H1 (cell line): ENCODE measurements around the gene TEX9. TPM values are rescaled to one million over a fixed set of nuclear protein-coding genes. Genes with fewer than 3 reads are reported as not detected.

ENCODE experiments used
- CTCF ChIA-PET: fragments of 300-600 bp; sonication (Branson Sonifier 250); formaldehyde crosslinking; loops from one replicate; lab custom pipeline; 2021; ENCODE audit not compliant: partially characterized antibody; lab: Charles Lee
- POLR2A ChIA-PET: fragments of 300-600 bp; sonication (Branson Sonifier 250); formaldehyde crosslinking; loops from one replicate; lab custom pipeline; 2021; ENCODE audit warnings: inconsistent platforms; ENCODE audit not compliant: partially characterized antibody; lab: Charles Lee
- DNase-seq, 2 experiments: peaks; one replicate each; pipeline versions ENCODE4 v3.0.0 to v3.0.0-alpha.2; 2010 to 2022; ENCODE audit warnings: low spot score in 2 of 2, low read depth in 1 of 2, mixed read lengths in 1 of 2
- FAIRE-seq: peaks from 2 replicates; lab custom pipeline; 2011; peaks lifted over from hg19 to GRCh38; lab: Jason Lieb, UNC
- H2AFZ ChIP-seq: 2 replicates; pipeline ENCODE4 v1.8.1; 2012; ENCODE audit warnings: low read length, inconsistent platforms
- H2AK5ac ChIP-seq: 2 replicates; pipeline ENCODE4 v1.6.1; 2013; ENCODE audit warnings: low read depth, low read length
- H2BK120ac ChIP-seq: replicated peaks from 2 replicates; pipeline ENCODE3; 2013; ENCODE audit warnings: low read depth, low read length, inconsistent platforms
- H2BK12ac ChIP-seq: 2 replicates; pipeline ENCODE4 v1.6.1; 2013; ENCODE audit warnings: low read depth, low read length
- H2BK15ac ChIP-seq: 2 replicates; pipeline ENCODE4 v1.6.1; 2013; ENCODE audit warnings: low read length
- H2BK20ac ChIP-seq: 2 replicates; pipeline ENCODE4 v1.6.1; 2013; ENCODE audit warnings: low read length
- H2BK5ac ChIP-seq: 2 replicates; pipeline ENCODE4 v1.6.1; 2013; ENCODE audit warnings: low read depth, low read length
- H3K14ac ChIP-seq: 2 replicates; pipeline ENCODE4 v1.6.1; 2013; ENCODE audit warnings: inconsistent platforms; ENCODE audit not compliant: insufficient read length
- H3K18ac ChIP-seq: 2 replicates; pipeline ENCODE4 v1.6.1; 2013; ENCODE audit warnings: low read length; ENCODE audit errors: extremely low read depth
- H3K23ac ChIP-seq: 2 replicates; pipeline ENCODE4 v1.6.1; 2013; ENCODE audit warnings: inconsistent platforms; ENCODE audit not compliant: insufficient read length
- H3K23me2 ChIP-seq: 2 replicates; pipeline ENCODE4 v1.6.1; 2013; ENCODE audit warnings: low read depth, low read length
- H3K27ac ChIP-seq: 2 replicates; pipeline ENCODE4 v1.6.1; 2011; ENCODE audit warnings: low read depth, low read length, inconsistent platforms
- H3K27me3 ChIP-seq, 4 experiments: replicated peaks in 1 of 4; 1 replicate in 1 of 4; 2 replicates in 3 of 4; pipeline versions ENCODE4 v1.6.1 to v1.8.1; 2011 to 2013; ENCODE audit warnings: low read length in 3 of 4, mild to moderate bottlenecking in 3 of 4, inconsistent platforms in 2 of 4, mixed read lengths in 2 of 4, moderate library complexity in 1 of 4; ENCODE audit not compliant: control insufficient read depth in 3 of 4, insufficient read depth in 3 of 4; ENCODE audit errors: extremely low read depth in 1 of 4
- H3K36me3 ChIP-seq, 4 experiments: 2 replicates each; pipeline versions ENCODE4 v1.6.1 to v1.8.1; 2011 to 2013; ENCODE audit warnings: mild to moderate bottlenecking in 4 of 4, low read length in 3 of 4, moderate library complexity in 2 of 4, control low read depth in 1 of 4, inconsistent platforms in 1 of 4; ENCODE audit not compliant: insufficient read depth in 4 of 4, control insufficient read depth in 2 of 4
- H3K4ac ChIP-seq: replicated peaks from 2 replicates; pipeline ENCODE3; 2013; ENCODE audit warnings: low read length, low read depth, mixed read lengths, inconsistent platforms; ENCODE audit not compliant: insufficient read length
- H3K4me1 ChIP-seq, 4 experiments: replicated peaks in 1 of 4; 1 replicate in 1 of 4; 2 replicates in 3 of 4; pipeline versions ENCODE4 v1.6.1 to v1.8.1; 2011 to 2013; ENCODE audit warnings: low read length in 3 of 4, inconsistent platforms in 2 of 4, mixed read lengths in 1 of 4; ENCODE audit not compliant: insufficient read depth in 4 of 4, control insufficient read depth in 3 of 4
- H3K4me2 ChIP-seq, 2 experiments: 2 replicates each; pipeline versions ENCODE4 v1.6.1 to v1.8.1; 2011 to 2013; ENCODE audit warnings: low read depth in 2 of 2, low read length in 2 of 2, control low read depth in 1 of 2, inconsistent platforms in 1 of 2, mild to moderate bottlenecking in 1 of 2; ENCODE audit not compliant: insufficient read depth in 1 of 2
- H3K4me3 ChIP-seq, 4 experiments: fragments of 200-600, 300-600 bp in 1 of 4; sonication (generic), shearing (Covaris generic), sonication (Bioruptor Twin) in 1 of 4; 2 replicates each; pipeline versions ENCODE4 v1.5.1 to v1.8.1; 2011 to 2016; ENCODE audit warnings: low read length in 4 of 4, low read depth in 3 of 4, control low read depth in 2 of 4, inconsistent platforms in 2 of 4, mild to moderate bottlenecking in 2 of 4, mixed read lengths in 1 of 4, moderate library complexity in 1 of 4; ENCODE audit not compliant: insufficient read depth in 2 of 4; ENCODE audit errors: extremely low read depth in 1 of 4
- H3K56ac ChIP-seq: replicated peaks from 2 replicates; pipeline ENCODE3; 2013; ENCODE audit warnings: low read depth, mild to moderate bottlenecking, mixed read lengths, low read length, inconsistent platforms; ENCODE audit not compliant: insufficient read length
- H3K79me1 ChIP-seq: 2 replicates; pipeline ENCODE4 v1.6.1; 2013; ENCODE audit warnings: low read depth, low read length, control low read depth
- H3K79me2 ChIP-seq, 2 experiments: 2 replicates each; pipeline versions ENCODE4 v1.6.1 to v1.8.1; 2012 to 2013; ENCODE audit warnings: low read length in 2 of 2, mild to moderate bottlenecking in 2 of 2, inconsistent platforms in 1 of 2; ENCODE audit not compliant: insufficient read depth in 2 of 2, control insufficient read depth in 1 of 2
- H3K9ac ChIP-seq, 4 experiments: replicated peaks in 1 of 4; 1 replicate in 1 of 4; 2 replicates in 3 of 4; pipeline versions ENCODE4 v1.6.1 to v1.8.1; 2011 to 2013; ENCODE audit warnings: low read depth in 3 of 4, low read length in 3 of 4, control low read depth in 2 of 4, mild to moderate bottlenecking in 2 of 4, moderate library complexity in 2 of 4, inconsistent platforms in 1 of 4; ENCODE audit errors: extremely low read depth in 1 of 4
- H3K9me3 ChIP-seq, 2 experiments: 2 replicates each; pipeline versions ENCODE4 v1.6.1 to v1.8.1; 2012 to 2013; ENCODE audit warnings: mild to moderate bottlenecking in 2 of 2, moderate library complexity in 2 of 2, control low read depth in 1 of 2, inconsistent platforms in 1 of 2, low read depth in 1 of 2, low read length in 1 of 2, mixed read lengths in 1 of 2; ENCODE audit not compliant: insufficient read depth in 2 of 2
- H4K20me1 ChIP-seq, 2 experiments: replicated peaks in 1 of 2; 2 replicates each; pipeline versions ENCODE3 to v1.8.1; 2011 to 2013; ENCODE audit warnings: inconsistent platforms in 2 of 2, low read length in 2 of 2, mild to moderate bottlenecking in 1 of 2; ENCODE audit not compliant: insufficient read depth in 2 of 2, control insufficient read depth in 1 of 2
- H4K5ac ChIP-seq: 2 replicates; pipeline ENCODE4 v1.6.1; 2013; ENCODE audit warnings: low read length, low read depth, mixed read lengths, inconsistent platforms; ENCODE audit not compliant: insufficient read length
- H4K8ac ChIP-seq: 2 replicates; pipeline ENCODE4 v1.8.0; 2013; ENCODE audit warnings: mild to moderate bottlenecking, moderate library complexity, low read length, inconsistent platforms; ENCODE audit not compliant: insufficient read depth; ENCODE audit errors: extremely low read depth
- H4K91ac ChIP-seq: replicated peaks from 2 replicates; pipeline ENCODE3; 2013; ENCODE audit warnings: low read length, mixed read lengths, inconsistent platforms; ENCODE audit not compliant: insufficient read length
- BCL11A ChIP-seq, 2 experiments: IDR thresholded peaks; one replicate each; pipeline ENCODE4 v1.6.1; 2011; ENCODE audit warnings: low read depth in 2 of 2, low read length in 2 of 2, mild to moderate bottlenecking in 2 of 2
- GABPA ChIP-seq: IDR thresholded peaks from 2 replicates; pipeline ENCODE4 v1.6.1; 2011; ENCODE audit warnings: mild to moderate bottlenecking, low read length, moderate library complexity, borderline replicate concordance; ENCODE audit not compliant: insufficient read depth
- RBBP5 ChIP-seq: IDR thresholded peaks from 2 replicates; pipeline ENCODE4 v1.7.1; 2012; ENCODE audit warnings: low read depth, mild to moderate bottlenecking, inconsistent platforms, low read length, moderate library complexity, borderline replicate concordance
- RXRA ChIP-seq: IDR thresholded peaks from 2 replicates; pipeline ENCODE4 v1.6.1; 2011; ENCODE audit warnings: low read depth, mild to moderate bottlenecking, low read length, moderate library complexity; ENCODE audit not compliant: insufficient read depth
- SAP30 ChIP-seq: fragments of 300-600 bp; sonication (generic); IDR thresholded peaks from 2 replicates; pipeline ENCODE4 v1.7.1; 2012; ENCODE audit warnings: low read length, moderate library complexity, mild to moderate bottlenecking, inconsistent platforms; ENCODE audit not compliant: insufficient read depth, insufficient replicate concordance
- SP2 ChIP-seq: IDR thresholded peaks from 2 replicates; pipeline ENCODE4 v1.6.1; 2012; ENCODE audit warnings: mild to moderate bottlenecking, low read length, inconsistent platforms
- SRF ChIP-seq: IDR thresholded peaks from 2 replicates; pipeline ENCODE4 v1.6.1; 2011; ENCODE audit warnings: mild to moderate bottlenecking, low read depth, low read length, moderate library complexity
- TAF1 ChIP-seq: IDR thresholded peaks from 2 replicates; pipeline ENCODE4 v1.6.1; 2011; ENCODE audit warnings: mild to moderate bottlenecking, low read depth, low read length
- TBP ChIP-seq: IDR thresholded peaks from 2 replicates; pipeline ENCODE4 v1.6.1; 2011; ENCODE audit warnings: low read depth, low read length, improper control_type of control experiment
- TCF12 ChIP-seq: IDR thresholded peaks from 2 replicates; pipeline ENCODE4 v1.6.1; 2011; ENCODE audit warnings: low read depth, mild to moderate bottlenecking, low read length
- WGBS, 2 experiments: shearing (Covaris generic) in 1 of 2; methylation state at CpG; one replicate each; pipeline versions ENCODE4 v1.1.6 to v1.1.7; 2013 to 2015; ENCODE audit warnings: low lambda C conversion rate in 2 of 2, mixed read lengths in 2 of 2, inconsistent platforms in 1 of 2, low coverage in 1 of 2, missing lambda C conversion rate in 1 of 2; ENCODE audit not compliant: insufficient replicate concordance in 2 of 2, insufficient coverage in 1 of 2, insufficient read length in 1 of 2; ENCODE audit errors: extremely low coverage in 1 of 2, missing lambda C conversion rate in 1 of 2; 5-methylcytosine and 5-hydroxymethylcytosine counted together
- polyA plus RNA-seq, 7 experiments: library from polyadenylated mRNA; depleted of rRNA in 3 of 7; stranded (reverse) in 5 of 7; unstranded in 2 of 7; fragments of >200 nt in 5 of 7; fragments of 200-250 nt in 2 of 7; gene quantifications; 1 replicate in 5 of 7; 2 replicates in 1 of 7; 4 replicates in 1 of 7; pipeline versions ENCODE4 v1.2.1 to v1.2.3, GENCODE V29; 2011 to 2013; ENCODE audit warnings: missing spikeins in 2 of 7, mixed read lengths in 2 of 7
- total RNA-seq: library from RNA; stranded (reverse); fragmentation: NEBNext Ultra II Directional; extraction: Animal tissue kit (Norgen Biotek cat#: 25700); gene quantifications from 2 replicates; pipeline ENCODE4 v1.2.1, GENCODE V29; 2021
- TF ChIP-seq, protein P1 (sequence below): IDR thresholded peaks from 2 replicates; pipeline ENCODE4 v1.6.1; 2012; ENCODE audit warnings: inconsistent platforms
- TF ChIP-seq, protein P2 (sequence below): IDR thresholded peaks from 2 replicates; pipeline ENCODE4 v1.6.1; 2011; ENCODE audit warnings: low read depth, mild to moderate bottlenecking, low read length; ENCODE audit not compliant: insufficient read depth

TEX9 gene
- total and polyA plus RNA-seq, 2 of the 8 experiments (the other 6 are each of a cell fraction or from before 2014, with no cell fraction given): 3.4 to 12.3 TPM

DNA sequence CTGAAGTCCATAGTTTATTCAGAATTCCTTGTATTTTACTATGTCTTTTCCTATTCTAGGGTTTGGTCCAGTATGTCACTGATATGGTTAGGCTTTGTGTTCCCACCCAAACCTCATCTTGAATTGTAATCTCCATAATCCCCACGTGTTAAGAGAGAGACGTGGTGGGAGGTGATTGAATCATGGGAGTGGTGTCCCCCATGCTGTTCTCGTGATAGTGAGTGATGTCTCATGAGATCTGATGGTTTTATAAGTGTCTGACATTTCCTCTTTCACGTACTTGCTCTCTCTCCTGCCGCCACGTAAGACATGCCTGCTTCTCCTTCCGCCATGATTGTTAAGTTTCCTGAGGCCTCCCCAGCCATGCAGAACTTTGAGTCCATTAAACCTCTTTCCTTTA is 6.6 kb upstream of the TEX9 start:
- no peak overlapping the region for H3K18ac ChIP-seq
- H2BK120ac ChIP-seq: no peak overlapping the region
- DNase-seq: no peak
- H2BK12ac ChIP-seq: no peak overlapping the region
- WGBS, 2 experiments: 89% methylated on average over 7 of the region's 7 CpGs; no CpG with 5 or more reads in 1 of the 2 experiments
- H3K4ac ChIP-seq: no peak overlapping the region
- CTCF ChIA-PET: no interaction called here
- no peaks in the 10 kb centered on the region for H3K79me1 ChIP-seq
- no peaks in the 10 kb centered on the region for H3K79me2 ChIP-seq
- no peak for FAIRE-seq
- no peaks in the 10 kb centered on the region for H3K36me3 ChIP-seq
- no peaks in the 10 kb centered on the region for H3K4me1 ChIP-seq
- no peak overlapping the region for H3K4me2 ChIP-seq
- H3K9ac ChIP-seq: no peak overlapping the region
- no peak overlapping the region for H3K14ac ChIP-seq
- TF ChIP-seq RXRA: no peak
- TF ChIP-seq RBBP5: no peak
- no peak for TF ChIP-seq SAP30
- TF ChIP-seq BCL11A (IDR thresholded peaks at IDR 0.05; ENCODE audit: low read depth in 2 of 2, low read length in 2 of 2): no peak
- TF ChIP-seq, protein P1, sequence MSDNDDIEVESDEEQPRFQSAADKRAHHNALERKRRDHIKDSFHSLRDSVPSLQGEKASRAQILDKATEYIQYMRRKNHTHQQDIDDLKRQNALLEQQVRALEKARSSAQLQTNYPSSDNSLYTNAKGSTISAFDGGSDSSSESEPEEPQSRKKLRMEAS: no peak
- TF ChIP-seq TBP: no peak
- TF ChIP-seq SRF: no peak
- no peak for TF ChIP-seq GABPA
- no peak for TF ChIP-seq SP2
- TF ChIP-seq TAF1: no peak
- TF ChIP-seq, protein P2, sequence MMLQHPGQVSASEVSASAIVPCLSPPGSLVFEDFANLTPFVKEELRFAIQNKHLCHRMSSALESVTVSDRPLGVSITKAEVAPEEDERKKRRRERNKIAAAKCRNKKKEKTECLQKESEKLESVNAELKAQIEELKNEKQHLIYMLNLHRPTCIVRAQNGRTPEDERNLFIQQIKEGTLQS: no peak
- no peak for TF ChIP-seq TCF12
- no peak overlapping the region for H2BK5ac ChIP-seq
- no peaks in the 10 kb centered on the region for H3K27me3 ChIP-seq
- no peak overlapping the region for H4K5ac ChIP-seq
- no peaks in the 10 kb centered on the region for H4K20me1 ChIP-seq
- H2AK5ac ChIP-seq: no peak overlapping the region
- no peak overlapping the region for H4K8ac ChIP-seq
- POLR2A ChIA-PET: no interaction called here
- H2BK15ac ChIP-seq: no peak overlapping the region
- H3K23me2 ChIP-seq: no peaks in the 10 kb centered on the region
- no peak overlapping the region for H2AFZ ChIP-seq
- no peak overlapping the region for H3K23ac ChIP-seq
- H4K91ac ChIP-seq: no peak overlapping the region
- no peak overlapping the region for H3K27ac ChIP-seq
- H2BK20ac ChIP-seq: no peak overlapping the region
- H3K56ac ChIP-seq: no peak overlapping the region
- no peak overlapping the region for H3K4me3 ChIP-seq
- H3K9me3 ChIP-seq: peaks cover 0 to 3% of the 10 kb centered on the region in 2 experiments; a peak in 1 of 4 replicates
